ENCODE measurements around the gene KCP. TPM values are rescaled to one million over a fixed set of nuclear protein-coding genes. Genes with fewer than 3 reads are reported as not detected.
A peak's percentile ranks its signal among the peaks of the same experiment; 100 is the strongest.

Gene KCP
- total and polyA plus RNA-seq, 2 experiments from 2014 or later, result 0.76 to 1.1 TPM

DNA sequence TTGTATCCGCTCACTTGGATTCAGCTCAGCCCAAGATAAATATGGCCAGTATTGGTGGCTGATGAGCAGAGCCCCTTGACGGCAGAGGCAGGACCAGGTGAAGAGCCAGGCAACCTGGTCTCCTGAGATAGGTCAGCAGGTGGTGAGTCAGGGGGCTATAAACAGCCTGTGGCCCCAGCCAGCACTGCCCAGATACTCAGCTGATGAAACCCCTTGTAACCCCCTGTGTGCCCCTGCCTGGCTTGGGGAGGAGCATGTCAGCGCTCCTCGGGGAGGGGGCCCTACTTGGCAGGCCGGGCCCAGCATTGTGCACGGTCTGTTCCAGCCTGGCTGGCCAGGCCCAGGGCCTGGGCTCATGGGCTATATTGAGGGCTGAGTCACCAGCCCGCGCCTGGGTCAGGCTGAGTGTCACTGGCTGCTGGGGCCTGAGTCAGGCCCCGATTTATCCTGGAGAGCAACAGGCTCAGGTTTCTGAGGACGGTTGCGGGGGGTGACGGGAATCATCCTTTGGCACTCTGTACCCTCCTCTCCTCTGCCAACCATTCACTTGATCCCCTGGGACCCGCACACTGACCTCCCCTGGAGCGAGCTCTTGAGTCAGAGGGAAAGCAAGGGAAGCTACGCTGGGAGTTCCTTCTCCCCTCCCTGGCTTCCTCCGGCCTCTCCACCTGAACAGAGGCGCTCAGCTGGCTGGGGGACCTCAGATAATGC is 83.1 kb downstream of the KCP start:
- Histone ChIP-seq H3K27ac (ENCODE audit: low read depth) (no peak overlapping the region), H3K4me2 (no peak overlapping the region; the same call in 1 of the 2 replicates)

GRCh38 chr7:128826916-128827247 is 83.6 kb downstream of the KCP start:
- Histone ChIP-seq H3K27ac (ENCODE audit: low read depth) (no peak overlapping the region), H4K20me1 (replicated peaks; ENCODE audit: insufficient read depth) (no peaks in the 10 kb centered on the region), H3K4me3 (no peak overlapping the region), H3K27me3 (ENCODE audit: insufficient read depth) (peaks cover 39% of the 10 kb centered on the region), H3K79me2 (replicated peaks; ENCODE audit: insufficient read depth) (no peaks in the 10 kb centered on the region), H2AFZ (no peak overlapping the region), H3K36me3 (ENCODE audit: insufficient read depth) (no peaks in the 10 kb centered on the region), H3K4me1 (ENCODE audit: insufficient read depth) (peaks cover 11% of the 10 kb centered on the region; the same call in 1 of the 2 replicates), H3K4me2 (no peak overlapping the region), H3F3A (replicated peaks; ENCODE audit: low read depth) (0 out of 2 replicates have a peak, but pooled peaks cover 3% of the 10 kb centered on the region), H3K9me2 (ENCODE audit: insufficient read depth) (no peaks in the 10 kb centered on the region)
- Mint-ChIP-seq H3K9me3 (no peaks in the 10 kb centered on the region), H3K27ac (no peak overlapping the region; the same call in 1 of the 2 replicates), H3K27me3 (ENCODE audit: insufficient read depth, low read depth, poor library complexity) (peaks cover 40% of the 10 kb centered on the region), H3K36me3 (ENCODE audit: low read depth) (no peaks in the 10 kb centered on the region), H3K4me1 (peaks cover 28% of the 10 kb centered on the region), H3K4me3 (no peak overlapping the region)
- ATAC-seq, result no peak
- DNase-seq (ENCODE audit: low spot score), result no peak
- TF ChIP-seq NANOG (IDR thresholded peaks at IDR 0.05; ENCODE audit: borderline replicate concordance) (no peak), POLR2AphosphoS5 (IDR thresholded peaks at IDR 0.05; ENCODE audit: low read depth) (no peak), ZNF462 (CRISPR knock-in tag; IDR thresholded peaks at IDR 0.05) (no peak)
- TF ChIP-seq, protein P1, sequence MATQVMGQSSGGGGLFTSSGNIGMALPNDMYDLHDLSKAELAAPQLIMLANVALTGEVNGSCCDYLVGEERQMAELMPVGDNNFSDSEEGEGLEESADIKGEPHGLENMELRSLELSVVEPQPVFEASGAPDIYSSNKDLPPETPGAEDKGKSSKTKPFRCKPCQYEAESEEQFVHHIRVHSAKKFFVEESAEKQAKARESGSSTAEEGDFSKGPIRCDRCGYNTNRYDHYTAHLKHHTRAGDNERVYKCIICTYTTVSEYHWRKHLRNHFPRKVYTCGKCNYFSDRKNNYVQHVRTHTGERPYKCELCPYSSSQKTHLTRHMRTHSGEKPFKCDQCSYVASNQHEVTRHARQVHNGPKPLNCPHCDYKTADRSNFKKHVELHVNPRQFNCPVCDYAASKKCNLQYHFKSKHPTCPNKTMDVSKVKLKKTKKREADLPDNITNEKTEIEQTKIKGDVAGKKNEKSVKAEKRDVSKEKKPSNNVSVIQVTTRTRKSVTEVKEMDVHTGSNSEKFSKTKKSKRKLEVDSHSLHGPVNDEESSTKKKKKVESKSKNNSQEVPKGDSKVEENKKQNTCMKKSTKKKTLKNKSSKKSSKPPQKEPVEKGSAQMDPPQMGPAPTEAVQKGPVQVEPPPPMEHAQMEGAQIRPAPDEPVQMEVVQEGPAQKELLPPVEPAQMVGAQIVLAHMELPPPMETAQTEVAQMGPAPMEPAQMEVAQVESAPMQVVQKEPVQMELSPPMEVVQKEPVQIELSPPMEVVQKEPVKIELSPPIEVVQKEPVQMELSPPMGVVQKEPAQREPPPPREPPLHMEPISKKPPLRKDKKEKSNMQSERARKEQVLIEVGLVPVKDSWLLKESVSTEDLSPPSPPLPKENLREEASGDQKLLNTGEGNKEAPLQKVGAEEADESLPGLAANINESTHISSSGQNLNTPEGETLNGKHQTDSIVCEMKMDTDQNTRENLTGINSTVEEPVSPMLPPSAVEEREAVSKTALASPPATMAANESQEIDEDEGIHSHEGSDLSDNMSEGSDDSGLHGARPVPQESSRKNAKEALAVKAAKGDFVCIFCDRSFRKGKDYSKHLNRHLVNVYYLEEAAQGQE (IDR thresholded peaks at IDR 0.05; ENCODE audit: unreplicated experiment), result no peak
- TF ChIP-seq, protein P2, sequence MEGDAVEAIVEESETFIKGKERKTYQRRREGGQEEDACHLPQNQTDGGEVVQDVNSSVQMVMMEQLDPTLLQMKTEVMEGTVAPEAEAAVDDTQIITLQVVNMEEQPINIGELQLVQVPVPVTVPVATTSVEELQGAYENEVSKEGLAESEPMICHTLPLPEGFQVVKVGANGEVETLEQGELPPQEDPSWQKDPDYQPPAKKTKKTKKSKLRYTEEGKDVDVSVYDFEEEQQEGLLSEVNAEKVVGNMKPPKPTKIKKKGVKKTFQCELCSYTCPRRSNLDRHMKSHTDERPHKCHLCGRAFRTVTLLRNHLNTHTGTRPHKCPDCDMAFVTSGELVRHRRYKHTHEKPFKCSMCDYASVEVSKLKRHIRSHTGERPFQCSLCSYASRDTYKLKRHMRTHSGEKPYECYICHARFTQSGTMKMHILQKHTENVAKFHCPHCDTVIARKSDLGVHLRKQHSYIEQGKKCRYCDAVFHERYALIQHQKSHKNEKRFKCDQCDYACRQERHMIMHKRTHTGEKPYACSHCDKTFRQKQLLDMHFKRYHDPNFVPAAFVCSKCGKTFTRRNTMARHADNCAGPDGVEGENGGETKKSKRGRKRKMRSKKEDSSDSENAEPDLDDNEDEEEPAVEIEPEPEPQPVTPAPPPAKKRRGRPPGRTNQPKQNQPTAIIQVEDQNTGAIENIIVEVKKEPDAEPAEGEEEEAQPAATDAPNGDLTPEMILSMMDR (conservative IDR thresholded peaks at IDR 0.05; ENCODE audit: low read depth in 2 of 2), result no peak

More for the DNA sequence above, 83.1 kb downstream of the KCP start:
- no peaks in the 10 kb centered on the region for H3K9me2 ChIP-seq (ENCODE audit: insufficient read depth)
- no peak for TF ChIP-seq POLR2AphosphoS5 (IDR thresholded peaks at IDR 0.05; ENCODE audit: low read depth)
- Mint-ChIP-seq H3K27ac (no peak overlapping the region), H3K36me3 (ENCODE audit: low read depth) (no peaks in the 10 kb centered on the region), H3K4me1 (peaks cover 27% of the 10 kb centered on the region), H3K27me3 (ENCODE audit: insufficient read depth, low read depth, poor library complexity) (peaks cover 41% of the 10 kb centered on the region), H3K4me3 (no peak overlapping the region), H3K9me3 (no peaks in the 10 kb centered on the region)
- no peak overlapping the region for H3K4me3 ChIP-seq
- H3K4me1 ChIP-seq (ENCODE audit: insufficient read depth), result peaks cover 12% of the 10 kb centered on the region; the same call in 1 of the 2 replicates
- 0 out of 2 replicates have a peak, but pooled peaks cover 3% of the 10 kb centered on the region for H3F3A ChIP-seq (replicated peaks; ENCODE audit: low read depth)
- H3K79me2 ChIP-seq (replicated peaks; ENCODE audit: insufficient read depth), result no peaks in the 10 kb centered on the region
- no peak overlapping the region for H2AFZ ChIP-seq
- ATAC-seq (peak; percentile 15), DNase-seq (ENCODE audit: low spot score) (no peak)
- no peaks in the 10 kb centered on the region for H4K20me1 ChIP-seq (replicated peaks; ENCODE audit: insufficient read depth)
- H3K36me3 ChIP-seq (ENCODE audit: insufficient read depth), result no peaks in the 10 kb centered on the region
- peaks cover 39% of the 10 kb centered on the region for H3K27me3 ChIP-seq (ENCODE audit: insufficient read depth)
